Myocyte (in vitro differentiated cells): ENCODE results near the gene CYB5R4. TPM values are rescaled to one million over a fixed set of nuclear protein-coding genes. Genes with fewer than 3 reads are reported as not detected.
A peak's percentile ranks its signal among the peaks of the same experiment; 100 is the strongest.
"Not testable (repeated sequence)": the region's sequence is repeated elsewhere in the genome, so short reads cannot be mapped to it uniquely, and the experiment has no call there.

ENCODE experiments used
- DNase-seq: peaks from one replicate; pipeline ENCODE4 v3.0.0-alpha.2; 2012; ENCODE audit warnings: low read depth
- total RNA-seq: library from RNA; depleted of rRNA; stranded (reverse); fragments of >200 nt; gene quantifications from 2 replicates; pipeline ENCODE4 v1.2.3, GENCODE V29; 2014

Gene CYB5R4
- total RNA-seq, 1 donor from 2014 or later, result 24.6 TPM

DNA sequence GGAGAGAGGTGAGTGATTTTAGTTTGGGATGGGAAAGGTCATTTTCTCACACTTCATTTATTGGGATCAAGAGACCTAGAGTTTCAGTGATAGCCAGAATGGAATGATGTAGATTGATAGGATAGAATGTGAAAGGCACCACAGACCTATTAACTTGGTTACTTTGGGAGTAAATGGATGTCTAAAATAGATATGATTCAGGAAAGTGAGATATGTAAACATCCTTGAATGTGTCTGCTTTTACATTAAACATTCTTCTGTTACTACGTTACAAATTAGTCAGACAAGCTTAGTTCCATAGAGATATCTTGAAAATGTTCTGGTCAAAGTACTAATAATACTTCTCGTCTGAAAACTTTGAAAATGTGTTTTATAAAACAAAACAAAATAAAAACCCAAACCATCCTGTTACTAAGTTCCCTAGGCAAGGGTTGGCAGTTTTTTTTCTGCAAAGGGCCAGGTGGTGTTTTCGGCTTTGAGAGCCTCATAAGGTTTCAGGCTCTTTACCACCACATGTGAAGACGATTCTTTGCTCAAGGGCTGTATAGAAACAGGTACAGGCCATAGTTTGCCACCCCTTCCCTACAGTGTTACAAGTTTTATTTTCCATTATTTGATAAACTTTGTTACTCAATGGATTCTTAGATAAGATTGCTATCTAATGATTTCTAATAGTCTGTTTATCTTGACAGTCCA is 3.4 kb downstream of the CYB5R4 start:
- no peak for DNase-seq

DNA sequence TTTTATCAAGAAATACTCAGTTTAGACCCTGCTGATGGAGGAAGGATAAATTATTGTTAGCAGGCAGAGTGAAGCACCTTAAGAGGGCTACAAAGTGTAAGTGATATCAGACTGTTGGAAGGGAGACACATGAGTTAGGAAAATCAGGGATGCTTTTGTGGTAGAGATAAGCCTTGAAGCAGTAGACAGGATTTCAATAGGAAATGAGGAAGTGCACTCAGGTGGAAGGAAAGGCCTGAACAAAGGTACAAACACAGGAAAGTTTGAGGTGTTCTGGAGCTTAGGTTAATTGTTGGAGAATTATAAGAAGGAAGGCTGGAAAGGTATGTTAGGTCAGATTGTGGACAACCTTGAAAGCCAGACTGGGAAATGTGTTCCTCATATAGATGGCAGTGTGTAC is 7.6 kb downstream of the CYB5R4 start:
- DNase-seq, result no peak

DNA sequence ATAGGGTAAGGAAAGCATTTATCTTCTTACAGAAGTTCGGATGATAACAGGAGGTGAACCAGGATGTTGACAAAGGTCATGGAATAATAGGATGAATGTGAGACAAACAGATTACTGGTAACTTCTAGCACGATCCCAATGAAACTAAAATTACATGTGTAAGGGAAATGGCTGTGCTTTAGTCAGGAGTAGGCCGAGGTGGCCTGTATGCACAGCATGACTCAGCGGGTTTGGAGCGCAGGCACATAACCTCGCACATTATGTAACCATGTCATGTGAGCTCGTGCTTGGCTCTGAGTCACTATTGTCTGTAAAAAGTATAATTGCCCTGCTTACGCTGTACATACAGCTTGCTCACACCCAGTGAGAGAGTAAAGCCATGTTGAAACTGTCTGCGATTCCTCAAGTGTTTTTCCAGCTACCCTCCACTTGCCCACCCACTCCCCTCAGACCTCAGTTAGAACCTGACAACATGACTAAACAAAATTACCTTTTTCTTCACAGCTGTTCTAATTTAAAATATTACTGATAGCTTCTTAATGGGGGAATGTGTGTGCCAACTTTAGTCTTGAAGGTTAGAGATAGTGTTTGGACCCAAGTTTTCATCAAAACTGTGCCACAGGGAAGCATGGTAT is 8.2 kb downstream of the CYB5R4 start:
- DNase-seq, result peak; percentile 69

DNA sequence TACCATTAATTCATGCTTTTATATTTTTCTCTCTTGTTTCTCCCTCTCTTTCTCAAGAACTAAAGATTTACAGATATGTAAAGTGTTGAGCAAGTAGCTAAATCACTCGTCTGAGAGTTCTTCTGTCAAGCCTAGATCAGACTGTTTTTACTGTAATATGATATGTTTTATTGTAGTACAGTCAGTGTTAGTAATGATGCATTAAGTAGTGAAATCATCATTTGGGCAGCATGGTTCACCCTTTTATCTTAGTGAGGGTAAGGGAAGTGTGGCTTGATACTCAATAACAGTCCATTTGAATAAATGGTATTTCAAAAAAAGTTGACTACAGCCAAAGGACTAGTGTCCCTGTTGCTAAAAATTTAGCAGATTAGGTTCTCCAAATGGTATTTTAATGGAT is 9.2 kb downstream of the CYB5R4 start:
- DNase-seq, result peak; percentile 45

DNA sequence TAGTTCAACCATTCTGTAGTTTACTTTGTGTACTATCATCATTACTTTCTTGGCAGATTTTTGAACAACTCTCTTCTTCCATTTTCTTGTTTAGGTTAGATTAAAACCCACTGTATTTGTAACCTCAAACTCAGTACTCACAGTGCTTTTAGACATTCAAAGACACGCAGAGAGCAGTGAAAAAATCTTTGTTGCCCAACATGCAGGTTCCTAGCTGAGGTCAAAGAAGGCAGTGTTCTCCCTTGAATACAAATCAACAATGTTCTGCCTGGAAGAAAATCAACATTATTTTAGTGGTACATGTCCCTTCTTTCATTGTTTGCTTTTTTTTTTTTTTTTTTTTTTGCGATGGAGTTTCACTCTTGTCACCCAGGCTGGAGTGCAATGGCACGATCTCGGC is 11.2 kb downstream of the CYB5R4 start:
- no peak for DNase-seq

DNA sequence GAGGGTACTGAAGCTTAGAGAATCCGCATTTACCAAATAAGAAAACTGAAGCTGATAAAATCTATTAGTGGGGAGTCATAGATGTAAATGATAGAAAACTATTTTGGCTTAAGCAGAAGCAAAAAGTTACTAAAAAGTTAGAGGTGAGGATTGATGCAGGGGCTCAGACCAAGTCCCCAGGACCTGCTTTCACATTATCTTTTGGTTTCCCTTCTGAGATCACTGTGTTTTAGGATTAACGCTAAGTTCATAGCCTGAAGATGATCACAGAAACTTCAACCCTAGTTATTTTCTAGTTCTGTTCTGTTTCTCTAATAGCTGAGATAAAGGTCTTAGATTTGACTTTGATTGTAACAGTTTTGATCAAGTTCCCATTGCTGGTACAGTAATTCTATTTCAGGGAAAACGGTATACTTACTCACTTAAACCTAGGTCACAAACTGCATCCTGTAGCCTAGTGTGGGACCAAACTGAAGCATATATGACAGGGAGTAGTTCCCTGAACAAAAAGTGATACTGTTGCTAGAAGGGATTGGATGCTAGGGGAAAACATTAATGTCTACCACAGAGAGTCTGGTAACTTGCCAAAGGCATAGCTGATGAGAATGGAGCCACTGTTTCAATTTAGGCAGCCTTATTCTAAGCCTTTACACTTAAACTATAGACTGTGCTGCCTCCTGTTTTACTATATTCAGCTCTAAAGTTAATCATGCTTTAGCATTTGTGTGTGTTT is 13.1 kb downstream of the CYB5R4 start:
- DNase-seq, result peak; percentile 33

DNA sequence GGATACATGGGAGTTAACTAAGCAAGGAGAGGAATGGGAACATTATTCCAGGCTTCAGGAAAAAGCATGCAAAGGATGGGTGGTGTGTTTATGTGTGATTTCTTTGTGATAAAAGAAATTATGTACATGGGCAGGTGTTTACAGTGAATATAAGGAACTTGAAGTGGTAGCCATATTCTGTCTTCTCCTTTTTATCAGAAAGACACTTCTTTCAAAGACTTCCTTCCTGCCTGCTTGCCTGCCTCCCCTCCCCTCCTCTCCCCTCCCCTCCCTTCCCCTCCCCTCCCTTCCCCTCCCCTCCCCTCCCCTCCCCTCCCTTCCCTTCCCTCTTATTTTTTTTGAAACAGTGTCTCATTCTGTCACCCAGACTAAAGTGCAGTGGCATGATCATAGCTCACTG is 14.4 kb downstream of the CYB5R4 start:
- DNase-seq, result no peak

DNA sequence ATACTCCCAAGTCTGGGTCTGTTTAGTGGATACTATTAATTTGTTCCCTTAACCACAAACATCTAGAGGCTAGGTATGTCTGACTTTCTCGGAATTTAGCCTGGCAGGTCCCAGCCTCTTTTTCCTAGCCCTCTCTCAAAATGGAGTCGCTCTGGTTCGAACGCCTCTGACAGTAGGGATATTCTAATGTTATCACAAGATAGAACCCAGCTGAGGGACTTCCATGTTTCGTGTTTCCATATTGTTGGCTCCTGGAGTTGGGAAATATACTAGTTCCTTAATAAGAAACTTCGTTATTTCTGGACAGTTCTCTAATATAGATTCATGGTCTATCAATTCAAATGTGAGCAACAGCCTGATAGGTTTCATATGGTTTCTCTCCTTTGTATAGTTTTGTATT is 16.4 kb downstream of the CYB5R4 start:
- no peak for DNase-seq

DNA sequence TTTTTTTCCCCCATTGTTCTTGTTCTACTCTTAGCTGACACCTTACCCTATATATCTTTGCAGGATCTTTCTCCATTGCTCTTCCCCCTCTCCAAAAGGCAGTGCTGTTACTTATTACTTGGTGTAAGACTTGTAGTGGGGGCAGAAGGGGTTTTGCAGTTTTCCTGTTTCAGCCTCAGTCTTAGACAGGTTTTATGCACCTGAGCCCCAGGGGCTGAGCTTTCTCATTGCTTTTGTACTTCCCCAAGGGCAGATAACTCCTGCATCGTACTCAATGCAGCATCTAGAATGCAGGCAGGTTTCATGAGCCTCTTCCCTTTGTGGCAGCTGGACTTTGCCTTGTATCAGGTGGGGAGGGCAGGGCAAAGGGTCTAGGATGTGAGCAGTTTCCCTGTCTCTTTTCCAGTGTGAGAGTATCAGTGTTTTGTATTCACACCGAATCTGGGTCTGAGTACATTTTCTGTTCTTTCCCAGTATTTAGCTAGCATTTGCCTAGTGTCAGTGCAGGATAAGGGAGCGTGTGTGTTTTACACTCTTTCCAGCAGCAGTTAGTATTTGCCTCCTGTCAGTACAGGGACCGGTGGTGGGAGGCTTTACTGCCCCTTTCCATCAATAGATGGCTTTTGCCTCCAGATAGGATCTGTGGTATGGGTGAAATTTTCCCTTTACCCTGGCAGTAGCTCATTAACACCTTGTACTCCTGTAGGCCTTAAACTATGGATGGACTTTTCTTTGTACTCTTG is 19.6 kb downstream of the CYB5R4 start:
- no peak for DNase-seq

DNA sequence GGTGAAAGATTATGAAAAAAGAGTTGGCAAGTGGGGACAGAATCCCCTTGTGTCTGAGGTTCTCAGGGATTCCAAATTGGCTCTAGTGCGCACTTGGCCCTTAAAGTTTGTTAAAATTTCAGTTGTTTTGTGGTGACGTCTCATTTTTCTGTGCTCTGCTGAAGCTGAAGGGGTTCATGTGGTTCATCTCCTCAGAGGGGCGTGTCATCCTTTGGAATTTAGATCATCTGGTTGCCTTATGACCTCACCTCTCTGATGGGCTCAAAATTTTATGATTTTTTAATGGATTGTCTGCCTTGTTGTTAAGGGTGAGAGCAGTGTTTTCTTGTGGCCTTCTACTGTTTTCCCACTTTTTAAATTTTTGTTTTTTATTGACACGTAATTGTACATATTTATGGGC is 20.3 kb downstream of the CYB5R4 start:
- DNase-seq, result no peak

DNA sequence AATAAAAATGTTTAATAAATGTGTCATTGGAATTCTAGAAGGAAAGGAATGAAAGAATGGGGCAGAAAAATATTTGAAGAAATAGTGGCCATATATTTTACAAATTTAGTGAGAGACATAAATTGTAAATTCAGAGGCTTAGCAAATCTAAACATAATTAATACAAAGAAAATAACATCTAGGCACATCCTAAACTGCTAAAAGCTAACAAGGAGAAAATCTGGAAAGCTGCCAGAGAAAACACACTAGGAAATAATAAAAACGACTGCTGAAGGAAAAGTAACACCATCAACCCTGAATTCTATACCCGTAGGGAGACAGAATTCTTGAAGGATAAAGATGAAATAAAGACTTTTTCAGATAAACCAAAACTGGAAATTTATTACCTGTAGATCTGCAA is 23.8 kb downstream of the CYB5R4 start:
- no peak for DNase-seq

DNA sequence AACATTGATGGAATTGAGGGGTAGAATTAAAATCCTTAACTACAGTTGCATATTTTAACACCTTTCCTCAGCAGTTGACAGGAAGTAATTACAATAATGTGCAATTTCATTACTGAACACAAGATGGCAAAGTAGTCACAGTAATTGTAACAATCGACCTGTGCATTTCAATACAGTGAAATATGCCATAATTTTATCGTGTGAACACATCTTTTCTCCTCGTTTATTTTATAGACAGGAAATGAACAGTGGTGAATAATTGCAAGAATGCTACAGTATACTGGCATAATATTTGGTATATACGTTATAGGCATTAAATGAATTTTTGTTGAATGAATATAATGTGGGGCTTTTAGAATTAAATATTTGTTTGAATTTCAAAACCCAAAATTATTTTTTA is 25.0 kb downstream of the CYB5R4 start:
- peak; percentile 61 for DNase-seq

DNA sequence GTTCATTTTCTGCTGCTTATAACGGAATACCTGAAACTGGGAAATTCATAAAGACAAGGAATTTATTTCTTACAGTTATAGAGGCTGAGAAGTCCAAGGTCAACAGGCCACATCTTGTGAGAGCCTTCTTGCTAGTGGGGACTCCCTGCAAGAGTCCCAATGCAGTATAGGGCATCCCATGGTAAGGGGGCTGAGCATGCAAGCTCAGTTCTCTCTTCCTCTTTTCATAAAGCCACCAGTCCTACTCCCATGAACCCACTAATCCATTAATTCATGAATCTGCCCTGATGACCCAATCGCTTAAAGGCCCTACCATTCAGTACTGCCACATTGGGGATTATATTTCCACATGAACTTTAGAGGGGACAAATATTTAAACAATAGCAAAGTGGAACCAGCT is 26.5 kb downstream of the CYB5R4 start:
- DNase-seq, result no peak

DNA sequence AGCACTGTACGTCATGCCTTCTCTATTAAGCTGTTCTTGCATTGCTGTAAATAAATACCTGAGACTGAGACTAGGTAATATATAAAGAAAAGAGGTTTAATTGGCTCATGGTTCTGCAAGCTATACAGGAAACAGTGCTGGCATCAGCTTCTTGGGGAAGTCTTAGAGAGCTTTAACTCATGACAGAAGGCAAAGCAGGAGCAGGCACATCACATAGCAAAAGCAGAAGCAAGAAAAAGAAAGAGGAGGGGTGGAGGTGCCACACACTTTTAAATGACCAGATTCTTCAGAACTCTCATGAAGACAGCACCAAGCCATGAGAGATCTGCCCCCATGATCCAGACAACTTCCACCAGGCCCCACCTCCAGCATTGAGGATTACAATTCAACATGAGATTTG is 30.1 kb downstream of the CYB5R4 start:
- no peak for DNase-seq

DNA sequence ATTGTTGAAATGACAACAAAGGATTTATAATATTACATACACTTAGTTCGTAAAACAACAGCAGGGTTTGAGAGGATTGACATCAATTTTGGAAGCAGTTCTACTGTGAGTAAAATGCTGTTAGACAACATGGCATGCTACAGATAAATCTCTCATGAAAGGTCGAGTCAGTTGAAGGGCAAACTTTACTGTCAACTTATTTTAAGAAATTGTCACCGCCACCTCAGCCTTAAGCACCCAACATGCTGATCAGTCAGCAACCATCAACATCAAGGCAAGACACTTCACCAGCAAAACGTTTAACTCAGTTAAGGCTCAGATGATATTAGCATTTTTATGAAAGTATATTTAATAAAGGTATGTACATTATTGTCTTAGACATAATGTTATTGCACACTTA is 31.0 kb downstream of the CYB5R4 start:
- DNase-seq, result no peak

DNA sequence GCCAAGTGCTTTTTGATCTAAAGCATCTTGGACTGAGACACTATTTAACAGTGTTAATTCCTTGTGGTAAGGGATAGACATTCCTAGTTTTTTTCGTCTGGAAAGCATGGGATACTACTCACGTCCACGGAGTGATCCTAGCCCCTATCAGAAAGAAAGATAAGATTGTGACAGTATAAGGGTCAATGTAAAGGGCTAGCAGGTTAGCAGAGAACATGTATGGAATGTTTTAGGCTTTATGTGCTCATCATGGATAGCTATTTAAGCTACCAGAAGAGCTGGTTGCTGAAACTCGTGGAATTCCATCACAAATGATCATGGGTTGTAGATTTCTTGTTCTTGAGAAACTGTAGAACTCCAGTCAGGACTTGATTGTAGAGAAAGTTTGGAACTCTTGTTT is 32.1 kb downstream of the CYB5R4 start:
- DNase-seq, result no peak

DNA sequence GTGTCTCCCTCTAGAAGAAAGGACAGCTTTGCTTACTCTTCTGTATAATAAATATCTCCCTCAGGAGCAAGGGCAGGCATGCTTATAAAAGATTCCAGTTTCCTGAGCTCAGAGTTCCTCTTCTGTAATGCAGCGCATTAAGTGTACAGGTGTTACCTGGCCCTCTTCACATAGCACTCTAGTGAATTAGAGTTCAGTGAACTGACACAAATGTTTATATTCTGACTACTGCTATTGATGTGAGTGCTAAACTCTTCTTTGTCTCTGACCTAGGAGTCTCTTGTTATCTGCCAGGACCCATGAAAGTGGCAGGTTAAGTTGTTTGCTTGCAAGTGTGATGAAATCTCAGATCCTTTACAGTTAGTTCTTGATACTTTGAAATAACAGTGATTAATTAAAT is 33.5 kb downstream of the CYB5R4 start:
- DNase-seq, result no peak

DNA sequence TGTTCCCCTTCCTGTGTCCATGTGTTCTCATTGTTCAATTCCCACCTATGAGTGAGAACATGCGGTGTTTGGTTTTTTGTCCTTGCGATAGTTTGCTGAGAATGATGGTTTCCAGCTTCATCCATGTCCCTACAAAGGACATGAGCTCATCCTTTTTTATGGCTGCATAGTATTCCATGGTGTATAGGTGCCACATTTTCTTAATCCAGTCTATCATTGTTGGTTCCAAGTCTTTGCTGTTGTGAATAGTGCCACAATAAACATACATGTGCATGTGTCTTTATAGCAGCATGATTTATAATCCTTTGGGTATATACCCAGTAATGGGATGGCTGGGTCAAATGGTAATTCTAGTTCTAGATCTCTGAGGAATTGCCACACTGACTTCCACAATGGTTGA is 37.6 kb downstream of the CYB5R4 start:
- not testable (repeated sequence) for DNase-seq

DNA sequence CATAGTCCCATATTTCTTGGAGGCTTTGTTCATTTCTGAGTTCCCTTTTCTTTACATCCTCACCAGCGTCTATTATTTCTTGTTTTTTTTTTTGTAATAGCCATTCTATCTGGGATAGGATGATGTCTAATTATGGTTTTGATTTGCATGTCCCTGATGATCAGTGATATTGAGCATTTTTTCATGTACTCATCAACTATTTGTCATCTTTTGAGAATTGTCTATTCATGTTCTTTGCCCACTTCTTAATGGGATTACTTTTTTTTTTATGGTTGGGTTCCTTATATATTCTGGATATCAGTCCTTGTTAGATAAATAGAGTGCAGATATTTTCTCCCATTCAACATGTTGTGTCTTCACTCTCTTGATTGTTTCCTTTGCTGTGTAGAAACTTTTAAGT is 42.1 kb downstream of the CYB5R4 start:
- no peak for DNase-seq

DNA sequence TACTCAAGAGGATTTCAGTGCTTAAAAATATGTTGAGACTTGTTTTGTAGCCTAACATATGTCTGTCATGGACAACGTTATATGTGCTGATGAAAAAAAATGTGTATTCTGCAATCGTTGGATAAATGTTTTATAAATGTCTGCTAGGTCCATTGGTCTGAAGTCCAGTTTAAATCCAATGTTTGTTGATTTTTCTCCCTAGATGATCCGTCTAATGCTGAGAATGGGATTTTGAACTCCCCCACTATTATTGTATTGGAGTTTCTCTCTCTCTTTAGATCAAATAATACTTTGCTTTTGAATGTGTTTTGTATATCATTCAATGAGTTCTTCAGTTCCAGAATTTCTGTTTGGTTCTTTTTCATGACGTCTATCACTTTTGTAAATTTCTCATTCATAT is 44.9 kb downstream of the CYB5R4 start:
- DNase-seq, result no peak

DNA sequence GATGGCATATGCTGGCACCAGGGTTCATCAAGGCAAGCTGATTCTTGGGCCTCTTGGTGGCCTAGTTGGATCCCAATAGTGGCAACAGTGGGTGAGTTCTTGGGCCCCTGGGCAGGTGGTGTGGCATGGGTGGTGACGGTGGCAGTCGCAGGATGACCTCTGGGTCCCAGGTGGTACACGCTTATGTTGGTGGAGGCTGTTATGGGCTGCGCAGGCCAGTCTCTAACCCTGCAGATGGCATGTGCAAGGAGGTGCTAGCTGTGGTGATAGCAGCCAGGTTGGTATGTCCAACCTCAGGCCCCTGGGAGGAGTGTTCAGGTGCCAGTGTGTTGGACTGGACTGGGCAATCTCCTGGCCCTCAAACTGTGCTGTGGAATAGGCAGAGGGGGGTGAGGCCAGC is 46.2 kb downstream of the CYB5R4 start:
- no peak for DNase-seq
